GM23248 (cell line): ENCODE measurements around the gene KIAA1549.

ENCODE experiments used
- EZH2 ChIP-seq: fragments of 200-600 bp; sonication (generic); IDR thresholded peaks from 2 replicates; pipeline ENCODE4 v1.6.1; 2018; ENCODE audit warnings: antibody characterized with exemption, mild to moderate bottlenecking; ENCODE audit not compliant: insufficient read depth, poor library complexity, severe bottlenecking
- EZH2phosphoT487 ChIP-seq: fragments of 200-600 bp; sonication (generic); IDR thresholded peaks from 2 replicates; pipeline ENCODE4 v1.6.1; 2018; ENCODE audit warnings: antibody characterized with exemption, moderate library complexity, mild to moderate bottlenecking, low read depth; ENCODE audit not compliant: insufficient read depth

DNA sequence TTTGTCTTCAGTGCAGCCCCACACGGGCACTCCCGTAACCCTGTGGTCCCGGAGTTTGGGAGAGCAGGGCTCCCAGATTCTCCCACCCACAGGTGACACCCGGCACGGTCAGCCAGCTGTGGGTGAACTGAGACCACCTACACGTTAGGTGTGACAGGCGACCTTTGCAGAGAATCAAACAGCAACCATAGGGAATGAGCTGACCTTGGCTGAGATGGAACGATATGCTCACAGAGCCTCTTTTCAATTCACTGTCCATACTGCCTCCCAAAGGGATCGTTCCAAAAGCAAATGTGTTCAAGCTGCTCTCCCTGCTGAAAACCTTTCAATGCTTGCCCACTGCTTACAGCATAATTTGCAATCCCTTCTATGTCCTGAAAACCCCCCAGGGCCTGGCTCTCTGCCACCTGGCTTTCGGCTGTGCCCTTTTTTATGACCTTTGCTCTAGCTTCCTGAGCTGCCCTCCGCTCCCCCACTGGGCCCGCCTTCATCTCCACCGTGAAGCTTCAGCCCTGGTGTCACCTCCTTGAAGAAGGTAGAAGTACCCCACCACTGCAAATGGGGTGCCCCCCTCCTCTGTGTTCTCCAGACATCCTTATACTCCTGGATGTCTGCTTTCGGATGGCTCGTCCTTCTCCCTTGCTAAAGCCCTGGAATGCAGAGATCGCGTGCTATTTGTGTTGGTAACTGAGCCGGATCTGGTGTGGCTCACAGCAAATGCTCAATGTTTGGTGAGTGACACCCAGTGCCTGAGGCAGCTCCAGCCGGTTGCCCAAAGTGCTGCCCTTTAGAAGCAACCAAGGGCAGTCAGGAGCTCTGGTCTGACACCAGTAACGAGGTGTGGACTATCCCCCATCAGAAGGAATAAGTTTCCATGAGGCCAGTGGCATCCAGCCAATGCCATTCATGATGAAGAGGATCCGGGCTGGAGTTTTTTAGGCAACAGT is 90.4 kb downstream of the KIAA1549 start:
- no peak for TF ChIP-seq EZH2
- TF ChIP-seq EZH2phosphoT487 = no peak
